ENCODE measurements around the gene EIF2D.

The EIF2D gene

DNA sequence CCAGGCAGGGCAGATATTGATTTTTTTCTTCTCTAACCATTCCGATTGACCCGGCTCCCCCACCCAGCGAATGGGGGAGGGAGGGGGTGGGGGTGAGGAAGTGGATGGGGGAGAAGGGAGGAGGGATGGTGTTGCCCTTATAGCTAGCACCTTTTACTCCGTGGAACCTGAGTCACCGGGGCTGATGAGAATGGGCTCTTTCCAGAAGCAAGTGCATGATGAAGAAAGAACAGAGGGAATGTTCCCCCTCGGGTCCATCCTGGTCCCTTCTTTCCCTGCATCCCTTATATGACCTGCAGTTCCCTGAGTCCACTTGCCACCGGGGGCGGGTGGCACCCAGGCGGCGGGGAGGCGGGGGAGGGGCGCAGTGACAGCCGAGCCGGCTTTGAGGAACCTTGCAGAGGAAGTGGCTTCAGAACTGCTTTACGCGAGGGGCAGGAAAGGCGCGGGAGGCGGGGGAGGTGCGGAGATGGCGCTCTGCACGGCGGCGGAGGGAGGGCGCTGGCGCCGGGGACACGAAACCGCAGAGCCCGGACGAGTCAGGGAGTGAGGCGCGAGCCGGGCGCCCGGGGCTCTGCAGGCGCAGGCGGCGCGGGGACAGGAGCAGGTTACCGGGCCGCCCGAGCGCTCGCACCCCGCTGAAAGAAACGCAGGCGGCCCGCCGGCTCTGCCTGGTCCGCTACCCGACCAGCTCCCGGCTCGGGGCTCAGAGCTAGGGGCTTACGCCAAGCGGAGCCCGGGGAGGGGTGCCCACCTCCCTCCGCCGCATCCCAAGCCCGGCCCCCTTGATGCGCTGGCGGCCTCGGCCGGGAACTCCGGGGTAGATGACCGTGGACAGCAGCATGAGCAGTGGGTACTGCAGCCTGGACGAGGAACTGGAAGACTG, 55.3 kb downstream of the EIF2D start:
- H3K4me3 ChIP-seq (ENCODE audit: control insufficient read depth, low read depth, low read length) = peak overlapping the region; percentile 45
- DNase-seq (ENCODE audit: low read depth) = no peak
- TF ChIP-seq, protein P1, sequence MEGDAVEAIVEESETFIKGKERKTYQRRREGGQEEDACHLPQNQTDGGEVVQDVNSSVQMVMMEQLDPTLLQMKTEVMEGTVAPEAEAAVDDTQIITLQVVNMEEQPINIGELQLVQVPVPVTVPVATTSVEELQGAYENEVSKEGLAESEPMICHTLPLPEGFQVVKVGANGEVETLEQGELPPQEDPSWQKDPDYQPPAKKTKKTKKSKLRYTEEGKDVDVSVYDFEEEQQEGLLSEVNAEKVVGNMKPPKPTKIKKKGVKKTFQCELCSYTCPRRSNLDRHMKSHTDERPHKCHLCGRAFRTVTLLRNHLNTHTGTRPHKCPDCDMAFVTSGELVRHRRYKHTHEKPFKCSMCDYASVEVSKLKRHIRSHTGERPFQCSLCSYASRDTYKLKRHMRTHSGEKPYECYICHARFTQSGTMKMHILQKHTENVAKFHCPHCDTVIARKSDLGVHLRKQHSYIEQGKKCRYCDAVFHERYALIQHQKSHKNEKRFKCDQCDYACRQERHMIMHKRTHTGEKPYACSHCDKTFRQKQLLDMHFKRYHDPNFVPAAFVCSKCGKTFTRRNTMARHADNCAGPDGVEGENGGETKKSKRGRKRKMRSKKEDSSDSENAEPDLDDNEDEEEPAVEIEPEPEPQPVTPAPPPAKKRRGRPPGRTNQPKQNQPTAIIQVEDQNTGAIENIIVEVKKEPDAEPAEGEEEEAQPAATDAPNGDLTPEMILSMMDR (IDR thresholded peaks at IDR 0.05; ENCODE audit: control insufficient read depth, insufficient read depth, low read depth, low read length, missing control alignments) = no peak

DNA sequence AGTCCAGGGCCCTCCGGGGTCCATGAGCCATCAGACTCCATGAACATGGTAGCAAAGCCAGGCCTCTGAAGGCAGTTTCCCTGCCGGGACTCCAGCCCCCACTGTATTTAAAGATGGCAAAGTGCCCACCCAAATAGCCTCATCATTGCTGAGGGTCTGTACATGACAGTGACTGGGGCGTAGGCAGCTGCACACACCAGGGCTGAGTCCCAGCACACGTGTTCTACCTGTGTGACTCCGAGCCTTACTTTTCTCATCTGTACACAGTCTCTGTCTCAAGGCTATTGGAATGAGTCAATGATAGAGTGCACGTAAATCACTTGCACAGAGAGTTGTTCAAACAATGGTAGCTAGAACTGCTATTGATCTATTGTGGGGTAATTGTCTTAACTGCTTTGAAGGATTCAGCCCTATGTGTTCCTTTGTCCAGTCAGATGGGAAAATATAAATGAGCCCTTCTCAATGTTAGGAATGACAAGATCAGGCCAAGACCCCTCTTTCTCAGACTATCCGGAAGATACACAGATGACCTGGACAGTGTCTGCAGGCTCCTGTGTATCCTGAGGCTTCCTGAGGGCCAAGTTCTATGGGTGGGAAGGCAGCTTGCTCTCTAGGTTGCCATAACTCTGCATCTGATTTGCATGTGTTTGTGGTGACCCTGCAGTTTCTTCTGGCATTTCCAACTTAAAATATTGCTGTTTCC, 56.1 kb downstream of the EIF2D start:
- TF ChIP-seq, protein P1 (IDR thresholded peaks at IDR 0.05; ENCODE audit: control insufficient read depth, insufficient read depth, low read depth, low read length, missing control alignments) = no peak
- DNase-seq (ENCODE audit: low read depth) = no peak
- no peak overlapping the region for H3K4me3 ChIP-seq (ENCODE audit: control insufficient read depth, low read depth, low read length)

DNA sequence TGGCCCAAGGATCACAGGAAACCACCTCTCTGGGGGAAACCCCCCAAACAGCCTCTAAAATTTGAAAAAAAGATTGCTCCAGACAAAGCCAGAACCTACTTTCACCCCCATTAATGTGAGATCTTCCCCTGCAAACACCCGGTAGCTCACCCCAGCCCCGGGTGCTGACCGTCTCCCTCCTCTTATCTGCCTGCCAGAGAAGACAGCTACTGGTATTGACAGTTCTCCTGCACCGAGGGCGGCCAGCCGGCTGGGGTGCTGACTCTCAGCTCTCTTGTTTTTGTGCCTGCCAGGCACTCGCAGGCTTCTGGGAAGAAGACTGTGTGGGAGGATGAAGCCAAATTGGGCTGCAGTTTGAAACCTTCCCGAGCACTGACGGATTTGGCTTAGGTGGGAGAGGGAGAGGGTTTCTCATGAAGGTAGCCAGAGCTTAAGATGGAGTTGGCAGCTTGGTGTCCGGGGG, 56.8 kb downstream of the EIF2D start:
- H3K4me3 ChIP-seq (ENCODE audit: control insufficient read depth, low read depth, low read length) = no peak overlapping the region
- DNase-seq (ENCODE audit: low read depth) = no peak
- TF ChIP-seq, protein P1 (IDR thresholded peaks at IDR 0.05; ENCODE audit: control insufficient read depth, insufficient read depth, low read depth, low read length, missing control alignments) = no peak

DNA sequence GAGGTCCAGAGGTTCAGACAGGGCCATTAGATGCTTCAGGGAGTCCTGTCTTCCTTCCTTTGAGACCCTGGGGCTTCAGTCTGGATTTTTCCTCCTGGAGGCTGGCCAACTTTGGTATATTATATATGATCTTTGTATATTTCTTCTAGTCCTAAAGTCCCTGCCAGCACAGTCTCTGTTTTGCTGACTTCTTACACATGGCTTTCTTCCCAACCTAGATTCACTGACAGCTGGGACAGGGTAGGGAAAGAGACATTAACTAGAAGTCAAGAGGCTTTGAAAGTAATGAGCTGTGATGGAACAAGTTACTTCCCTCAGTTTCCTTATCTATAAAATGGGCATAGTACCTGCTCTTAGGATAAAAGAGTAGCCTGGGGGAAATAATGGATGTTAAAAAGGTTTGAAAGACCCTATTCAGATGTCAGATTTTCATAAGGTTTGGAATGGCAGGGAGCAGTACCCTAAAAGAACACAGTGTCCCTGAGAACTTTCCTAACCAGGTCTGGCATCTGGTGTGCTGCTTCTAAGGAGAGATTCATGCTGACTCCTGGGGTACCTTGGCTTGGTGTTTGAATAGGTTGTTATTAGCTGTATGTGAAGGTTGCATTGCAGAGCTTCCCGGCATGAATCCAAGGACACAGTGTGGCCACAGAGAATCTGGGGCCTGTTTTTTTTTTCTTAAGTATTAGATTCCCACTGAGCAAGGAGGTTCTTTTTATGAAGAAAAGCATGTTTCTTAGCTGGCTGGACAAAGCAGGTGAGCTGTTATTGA, 57.4 kb downstream of the EIF2D start:
- TF ChIP-seq, protein P1 (IDR thresholded peaks at IDR 0.05; ENCODE audit: control insufficient read depth, insufficient read depth, low read depth, low read length, missing control alignments) = no peak

DNA sequence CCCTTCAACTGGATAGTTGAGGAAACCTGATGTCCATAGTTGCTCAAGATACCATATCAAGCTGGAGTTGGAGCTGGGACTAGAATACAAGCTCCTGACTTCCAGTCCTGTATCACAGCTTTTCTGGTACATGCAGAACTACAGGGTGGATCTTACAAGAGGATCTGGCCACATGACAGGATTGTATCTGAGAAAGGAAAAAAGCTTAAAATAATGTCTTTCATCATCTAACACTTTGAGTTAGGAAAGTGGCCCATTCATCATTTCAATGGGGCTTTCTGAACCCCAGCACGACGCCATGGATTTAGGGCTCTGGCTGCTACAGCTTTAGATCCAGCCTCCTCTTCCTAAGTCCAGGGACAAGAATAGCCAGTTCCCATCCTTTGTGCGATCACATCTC, 58.1 kb downstream of the EIF2D start:
- TF ChIP-seq, protein P1 (IDR thresholded peaks at IDR 0.05; ENCODE audit: control insufficient read depth, insufficient read depth, low read depth, low read length, missing control alignments) = no peak
- DNase-seq (ENCODE audit: low read depth) = no peak
- no peak overlapping the region for H3K4me3 ChIP-seq (ENCODE audit: control insufficient read depth, low read depth, low read length)

More for the DNA sequence above, 57.4 kb downstream of the EIF2D start:
- no peak overlapping the region for H3K4me3 ChIP-seq (ENCODE audit: control insufficient read depth, low read depth, low read length)
- no peak for DNase-seq (ENCODE audit: low read depth)

DNA sequence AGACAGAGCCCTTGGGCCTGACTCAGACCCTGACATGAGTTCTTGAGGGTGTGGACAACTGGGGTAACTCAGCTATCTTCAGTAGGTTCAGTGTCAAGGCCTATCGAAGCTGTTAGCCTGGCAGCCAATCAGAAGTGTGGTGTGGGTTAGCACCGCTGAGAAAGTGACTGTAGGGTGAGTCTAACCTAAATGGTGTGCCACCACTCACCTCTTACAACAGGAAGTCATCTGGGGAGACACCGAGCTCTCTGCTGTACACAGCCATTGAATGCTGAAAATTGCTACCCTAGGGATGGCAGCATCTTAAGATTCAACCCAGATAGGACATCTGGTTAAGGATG, 60.3 kb downstream of the EIF2D start:
- DNase-seq (ENCODE audit: low read depth) = no peak
- H3K4me3 ChIP-seq (ENCODE audit: control insufficient read depth, low read depth, low read length) = no peak overlapping the region
- TF ChIP-seq, protein P1 (IDR thresholded peaks at IDR 0.05; ENCODE audit: control insufficient read depth, insufficient read depth, low read depth, low read length, missing control alignments) = no peak
